Effector CD4-positive, alpha-beta T cell (primary cell): ENCODE results near the gene LMAN2.
A peak's percentile ranks its signal among the peaks of the same experiment; 100 is the strongest.
"Not testable (repeated sequence)": the region's sequence is repeated elsewhere in the genome, so short reads cannot be mapped to it uniquely, and the experiment has no call there.

Source experiments
- DNase-seq: peaks from one replicate; pipeline ENCODE4 v3.0.0-alpha.2; 2020

LMAN2 gene

DNA sequence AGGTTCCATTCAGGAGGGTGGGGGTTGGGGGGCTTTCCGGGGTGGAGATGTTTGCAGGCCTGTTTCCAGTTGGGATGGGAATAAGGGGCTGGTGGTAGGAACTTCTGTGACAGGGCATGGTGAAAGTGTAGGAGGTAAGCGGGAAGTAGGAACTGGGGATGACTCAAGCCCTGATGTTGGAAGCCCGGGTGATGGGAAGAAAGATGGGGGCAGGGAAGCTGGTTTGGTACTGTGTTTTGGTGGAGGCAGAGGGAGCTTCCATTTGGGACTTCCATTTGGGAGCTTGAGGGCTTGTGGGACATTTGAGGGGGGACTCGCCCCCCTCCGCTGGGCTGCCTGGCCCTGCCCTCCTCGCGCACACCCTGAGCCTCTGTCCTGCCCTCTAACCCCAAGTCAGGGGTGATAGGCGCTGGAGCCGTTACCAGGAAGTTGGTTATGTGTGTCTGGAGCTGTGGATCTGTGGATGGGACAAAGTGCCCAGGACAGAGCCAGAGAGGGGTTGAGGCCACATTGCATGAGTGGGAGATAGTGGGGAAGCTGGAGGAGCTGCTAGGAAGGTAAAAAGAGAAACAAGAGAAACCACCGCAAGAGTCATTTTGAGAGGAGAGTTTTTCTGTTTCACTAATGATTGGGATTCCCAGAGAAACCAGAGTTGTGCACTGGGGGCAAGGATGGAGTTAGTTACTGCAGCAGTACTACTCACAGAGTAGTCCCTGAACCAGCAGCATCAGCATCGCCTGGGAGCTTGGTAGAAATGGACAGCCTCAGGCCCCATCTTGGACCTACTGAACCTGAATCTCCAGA is 12.9 kb upstream of the LMAN2 start:
- no peak for DNase-seq

DNA sequence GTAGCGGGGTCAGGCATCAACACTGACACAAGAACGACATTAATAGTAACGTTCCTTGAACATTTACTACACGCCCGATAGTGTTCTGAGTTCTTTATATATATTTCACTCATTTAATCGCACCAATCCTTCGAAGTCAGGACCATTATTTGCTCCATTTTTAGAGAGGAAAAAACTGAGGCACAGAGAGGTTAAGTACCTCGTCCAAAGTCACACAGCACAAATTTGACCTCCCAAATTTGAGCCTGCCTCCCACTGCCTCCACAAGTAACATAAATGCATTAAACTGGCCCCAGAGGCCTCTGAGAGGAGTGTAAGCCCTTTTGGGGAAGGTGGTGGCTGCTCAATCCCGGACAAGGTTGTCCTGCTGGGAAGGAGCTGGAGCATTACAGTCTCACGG is 12.1 kb upstream of the LMAN2 start:
- no peak for DNase-seq

DNA sequence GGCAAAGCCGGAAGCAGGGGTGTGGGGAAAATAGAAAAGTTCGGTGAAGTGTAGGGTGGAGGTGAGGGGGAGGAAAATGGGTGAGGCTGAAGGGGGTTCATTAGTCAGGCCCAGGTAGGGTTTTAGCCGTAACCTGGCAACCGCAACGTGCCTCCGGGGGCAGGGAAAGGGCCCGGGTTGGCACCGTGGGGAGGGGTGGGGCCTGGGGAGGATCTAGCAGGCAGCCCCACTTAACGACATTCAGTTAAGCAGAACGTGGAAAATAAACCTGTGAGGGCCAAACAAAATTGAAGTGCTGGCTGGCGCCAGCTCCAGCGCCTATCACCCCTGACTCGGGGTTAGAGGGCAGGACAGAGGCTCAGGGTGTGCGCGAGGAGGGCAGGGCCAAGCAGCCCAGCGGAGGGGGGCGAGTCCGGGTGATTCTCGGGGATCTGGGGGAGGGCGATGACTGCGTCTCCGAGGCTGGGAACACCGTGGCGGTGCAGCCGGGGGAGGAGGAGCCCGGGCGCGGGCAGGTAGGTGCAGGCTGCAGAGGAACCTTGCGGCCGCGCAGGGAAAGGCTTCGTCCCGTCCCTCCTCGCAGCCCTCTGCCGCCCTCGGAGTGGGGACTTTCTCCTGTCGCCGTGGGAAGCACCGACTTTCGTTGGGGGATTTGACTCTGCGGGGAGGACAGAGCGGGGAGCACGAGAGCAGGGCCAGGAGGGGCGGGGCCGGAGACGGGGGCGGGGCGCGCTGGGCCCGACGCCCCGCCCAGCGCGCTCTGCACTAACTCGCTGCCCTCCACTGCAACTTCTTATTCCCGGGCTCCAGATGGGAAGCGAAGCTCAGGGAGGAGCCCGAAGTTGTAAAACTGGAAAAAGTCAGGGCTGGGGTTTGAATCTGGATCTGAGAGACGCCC is 11.4 kb upstream of the LMAN2 start:
- peak; percentile 71 for DNase-seq

DNA sequence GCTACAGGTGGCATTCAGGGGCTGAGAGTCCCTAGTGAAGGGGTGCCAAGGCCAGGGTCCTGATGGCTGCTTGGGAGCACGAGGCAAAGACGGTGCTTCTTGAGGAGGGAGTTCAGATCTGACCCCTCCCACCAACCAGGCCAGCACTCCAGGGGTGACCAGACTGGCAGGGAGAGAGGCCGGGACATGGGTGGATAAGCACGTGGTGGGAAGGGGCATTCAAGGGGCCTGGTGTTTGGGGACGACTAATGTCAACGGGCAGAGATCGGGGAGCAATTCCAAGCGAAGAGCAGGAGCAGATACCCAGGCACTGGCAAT is 10.8 kb upstream of the LMAN2 start:
- no peak for DNase-seq

DNA sequence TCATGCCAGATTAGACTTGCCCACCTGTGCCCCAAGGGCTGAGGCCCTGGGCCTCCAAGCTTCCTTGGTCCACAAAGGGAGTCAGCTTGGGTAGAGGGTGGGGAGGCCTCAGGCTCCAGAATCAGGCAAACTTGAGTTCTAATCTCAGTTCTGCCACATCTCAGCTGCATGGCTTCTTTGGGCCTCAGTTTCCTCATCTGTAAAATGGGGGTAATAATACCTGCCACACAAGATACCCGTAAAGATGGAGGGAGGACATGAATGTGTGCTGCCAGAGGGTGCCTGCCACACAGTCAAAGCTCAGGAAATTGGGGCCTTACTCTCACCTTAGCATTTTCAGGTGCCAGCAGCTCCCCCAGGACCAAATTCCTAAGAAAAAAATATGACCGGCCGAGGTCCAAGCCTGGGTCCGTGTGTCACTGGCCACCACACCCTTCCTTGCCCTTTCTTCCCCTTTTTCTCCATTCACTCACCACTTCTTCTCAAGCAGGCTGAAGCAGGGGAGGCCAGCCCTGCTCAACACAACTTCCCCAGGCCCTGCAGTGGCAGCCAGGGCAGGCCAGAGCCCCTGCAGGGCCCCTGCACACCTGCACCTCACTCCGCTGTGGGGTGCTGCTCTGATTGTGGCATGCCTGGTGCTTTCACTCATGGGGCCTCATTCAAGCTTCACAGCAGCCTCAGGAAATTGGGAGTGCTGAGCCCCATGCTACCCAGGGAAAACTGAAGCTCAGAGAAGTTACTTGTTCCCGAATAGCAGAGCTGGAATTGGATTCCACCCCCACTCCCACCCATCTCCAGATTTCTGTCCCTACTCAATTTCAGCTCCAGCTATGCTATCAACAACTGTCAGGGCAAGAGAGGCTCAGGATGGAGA is 10.2 kb upstream of the LMAN2 start:
- no peak for DNase-seq

DNA sequence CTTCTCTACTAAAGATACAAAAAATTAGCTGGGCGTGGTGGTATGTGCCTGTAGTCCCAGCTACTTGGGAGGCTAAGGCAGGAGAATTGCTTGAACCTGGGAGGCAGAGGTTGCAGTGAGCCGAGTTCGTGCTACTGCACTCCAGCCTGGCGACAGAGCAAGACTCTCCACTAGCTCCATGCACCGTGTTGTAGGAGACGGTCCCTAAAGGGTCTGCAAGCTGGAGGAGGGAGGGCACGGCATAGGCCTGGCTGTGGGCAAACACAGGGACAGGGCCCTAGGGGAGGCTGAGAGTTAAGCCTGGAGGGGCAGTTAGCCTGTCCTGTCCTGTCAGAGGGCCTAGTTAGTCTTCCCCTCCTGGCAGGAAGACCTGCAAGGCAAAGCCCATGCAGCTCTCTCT is 9.3 kb upstream of the LMAN2 start:
- DNase-seq = not testable (repeated sequence)

DNA sequence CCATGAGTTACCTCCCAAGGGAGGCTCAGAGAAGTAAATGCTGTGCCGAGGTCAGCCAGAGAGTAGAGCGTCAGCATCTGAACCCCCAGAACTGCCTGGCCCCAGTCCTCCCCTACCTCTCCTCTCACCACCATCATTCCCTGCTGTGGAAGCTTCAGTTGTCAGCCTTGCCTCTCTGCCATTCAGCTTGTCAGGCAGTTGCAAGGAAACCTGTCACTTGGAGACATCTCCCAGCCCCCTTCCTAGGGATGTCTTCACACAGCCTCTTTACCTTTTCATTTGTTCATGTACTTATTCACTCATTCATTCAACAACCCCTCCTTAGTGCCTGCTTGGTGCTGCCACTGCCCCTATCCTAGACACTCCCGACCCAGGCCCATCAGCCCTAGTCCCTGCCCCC is 8.4 kb upstream of the LMAN2 start:
- no peak for DNase-seq

DNA sequence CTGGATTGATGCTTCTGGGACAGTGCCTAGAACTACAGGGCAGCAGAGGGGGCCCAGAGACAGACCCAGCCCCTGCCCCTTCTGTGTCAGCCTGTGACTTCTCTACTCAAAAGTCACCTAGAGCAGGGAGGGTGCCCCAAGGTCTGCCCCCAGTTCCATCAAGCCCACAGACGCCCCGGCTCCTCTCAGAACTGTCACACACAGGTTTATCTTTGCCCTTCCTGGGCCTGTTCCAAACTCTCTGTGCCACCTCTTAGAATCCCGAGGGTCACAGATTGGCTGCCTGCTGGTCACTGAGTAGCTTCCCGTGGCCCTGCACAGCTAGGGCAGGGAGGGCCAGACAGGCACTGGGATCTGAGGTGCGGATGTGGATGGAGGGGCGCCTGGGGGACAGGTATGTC is 8.0 kb upstream of the LMAN2 start:
- DNase-seq = no peak

DNA sequence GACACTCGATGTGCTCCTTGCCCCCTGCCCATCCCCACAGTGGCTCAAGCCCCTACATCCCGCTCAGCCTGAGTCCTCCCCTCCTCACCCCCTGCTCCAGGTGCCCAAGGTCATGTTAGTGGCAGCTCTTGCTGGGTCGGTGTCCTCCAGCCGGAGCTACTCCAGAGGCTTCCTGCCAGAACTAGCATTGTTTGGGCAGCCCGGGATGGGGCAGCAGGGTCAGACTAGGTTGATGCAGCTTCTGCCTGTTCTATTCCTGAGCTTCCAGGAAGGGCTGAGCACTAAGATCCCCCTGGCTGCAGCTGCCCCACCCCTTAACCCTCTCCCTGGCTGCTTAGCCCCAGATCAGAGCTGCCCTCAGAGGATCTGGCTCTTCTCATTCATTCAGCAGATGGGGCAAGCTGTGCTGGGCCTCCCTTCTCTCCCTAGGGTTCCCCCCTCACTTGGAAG is 6.9 kb upstream of the LMAN2 start:
- no peak for DNase-seq

DNA sequence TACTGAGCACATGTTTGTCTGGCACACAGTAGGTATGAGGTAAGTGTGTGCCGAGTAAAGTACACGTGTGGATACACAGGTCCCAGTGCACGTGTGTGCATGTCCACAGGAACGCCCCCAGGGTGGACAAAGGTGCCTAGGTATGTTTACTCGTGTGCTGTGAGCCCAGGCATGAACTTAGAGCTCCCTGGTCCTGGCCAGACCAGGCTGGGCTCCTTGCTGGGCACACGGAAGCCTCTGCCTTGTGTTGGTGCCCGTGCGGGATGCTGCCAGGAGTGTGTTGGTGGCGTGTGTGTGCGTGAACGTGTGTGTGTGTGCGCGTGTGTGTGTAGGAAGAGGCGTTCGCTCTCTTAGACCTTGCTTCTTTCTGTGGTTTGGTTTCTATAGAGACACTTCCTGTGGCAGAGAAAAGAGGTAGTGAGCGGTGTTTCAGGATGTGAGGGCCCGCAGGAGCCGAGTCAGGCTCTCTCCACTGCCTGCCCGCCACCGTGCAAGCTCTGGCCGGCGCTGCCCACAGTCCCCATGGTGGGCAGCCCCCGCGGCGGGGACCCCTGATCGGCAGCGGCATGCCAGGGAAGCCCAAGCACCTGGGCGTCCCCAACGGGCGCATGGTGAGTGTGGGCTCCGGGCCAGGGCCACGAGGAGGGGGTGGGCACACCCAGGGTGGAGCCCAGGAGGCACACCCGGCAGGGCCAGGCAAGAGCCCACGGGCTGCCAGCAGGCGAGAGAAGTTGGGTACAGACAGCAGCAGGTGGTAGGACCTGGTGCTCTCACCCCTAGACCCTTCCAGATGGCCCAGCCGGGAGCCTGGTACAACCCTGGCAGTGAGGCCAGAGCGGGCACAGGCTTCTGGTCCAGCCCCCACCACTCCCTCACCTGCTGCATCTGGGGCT is 6.2 kb upstream of the LMAN2 start, which contains the start of gene RGS14:
Gene RGS14, plus strand, starts transcription at position 466 of the 893 bp plus-strand sequence. Its CDS starts 101 bp downstream, at position 567.
- peak; percentile 58 for DNase-seq

DNA sequence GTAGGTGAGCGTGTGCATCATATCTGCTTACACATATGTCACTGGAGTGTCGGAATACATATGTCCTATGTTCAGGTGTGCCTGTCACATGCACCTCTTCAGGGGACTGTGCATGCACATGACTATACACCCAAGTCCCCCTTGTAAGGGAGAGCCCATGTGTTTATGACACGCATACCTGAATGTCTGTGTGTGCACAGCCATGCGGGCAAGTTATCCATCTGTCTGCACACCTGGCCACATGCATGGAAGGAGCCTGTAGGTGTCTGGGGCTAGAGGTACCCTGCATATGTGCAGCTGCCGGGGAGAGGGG is 5.6 kb upstream of the LMAN2 start:
- no peak for DNase-seq

DNA sequence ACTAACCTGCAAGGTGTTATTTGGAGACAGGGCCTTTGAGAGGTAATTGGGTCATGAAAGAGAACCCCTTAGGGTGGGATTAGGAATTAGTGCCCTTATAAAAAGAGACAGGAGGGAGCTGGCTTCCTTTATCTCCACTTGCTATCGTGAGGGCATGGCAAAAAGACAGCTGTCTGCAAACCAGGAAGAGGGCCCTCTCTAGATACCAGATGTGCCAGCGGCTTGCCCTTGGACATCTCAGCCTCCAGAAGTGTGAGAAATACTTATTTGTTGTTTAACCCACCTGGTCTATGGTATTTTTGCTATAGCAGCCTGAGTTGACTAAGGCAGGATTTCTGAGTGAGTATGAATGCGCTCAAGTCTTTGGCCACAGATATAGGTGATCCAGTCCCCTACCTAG is 5.3 kb upstream of the LMAN2 start:
- no peak for DNase-seq

DNA sequence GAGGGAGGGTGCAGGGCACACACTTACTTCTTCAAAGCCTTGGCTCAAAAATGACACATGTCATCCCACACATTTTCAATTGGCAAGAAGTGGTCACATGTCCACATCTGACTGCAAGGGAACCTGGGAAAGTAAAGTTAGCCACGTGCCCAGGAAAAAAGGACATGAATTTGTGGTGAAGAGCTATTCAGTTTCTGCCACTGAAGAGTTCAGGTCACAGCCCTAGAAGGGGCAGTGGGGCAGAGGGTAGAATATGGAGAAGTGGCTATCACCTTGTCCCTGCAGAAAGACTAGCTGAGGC is 4.3 kb upstream of the LMAN2 start:
- no peak for DNase-seq

DNA sequence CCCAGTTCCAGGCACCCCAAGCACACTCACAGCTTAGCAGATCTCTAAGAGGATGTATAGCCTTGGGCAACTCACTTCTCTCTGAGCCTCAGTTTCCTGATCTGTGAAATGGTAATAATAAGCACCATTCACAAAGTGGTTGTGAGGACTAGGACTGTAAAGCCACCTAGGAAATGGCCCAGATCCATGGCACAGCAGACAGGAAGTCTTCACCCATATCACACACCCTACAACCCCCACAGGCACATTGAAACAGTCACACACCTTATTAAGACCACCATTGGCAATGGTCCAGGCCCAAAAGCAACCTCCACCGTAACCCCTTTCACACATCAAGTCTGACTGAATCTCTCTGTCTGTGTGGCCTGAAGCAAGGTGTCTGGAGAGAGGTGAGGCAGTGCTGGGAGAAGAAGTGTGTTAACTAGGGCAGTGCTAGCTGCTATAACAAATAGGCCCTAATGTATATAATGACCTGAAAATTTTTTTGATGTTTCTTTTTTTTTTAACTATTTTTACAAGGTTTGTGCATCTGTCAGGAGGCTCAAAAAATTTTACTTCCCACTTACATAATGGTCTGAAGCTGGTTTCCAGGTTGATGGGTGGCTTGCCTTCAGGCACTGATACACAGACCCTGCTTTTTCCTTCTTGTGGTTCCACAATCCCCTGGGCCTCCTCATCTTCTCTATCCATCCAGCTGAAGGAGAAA is 3.8 kb upstream of the LMAN2 start:
- DNase-seq = no peak

DNA sequence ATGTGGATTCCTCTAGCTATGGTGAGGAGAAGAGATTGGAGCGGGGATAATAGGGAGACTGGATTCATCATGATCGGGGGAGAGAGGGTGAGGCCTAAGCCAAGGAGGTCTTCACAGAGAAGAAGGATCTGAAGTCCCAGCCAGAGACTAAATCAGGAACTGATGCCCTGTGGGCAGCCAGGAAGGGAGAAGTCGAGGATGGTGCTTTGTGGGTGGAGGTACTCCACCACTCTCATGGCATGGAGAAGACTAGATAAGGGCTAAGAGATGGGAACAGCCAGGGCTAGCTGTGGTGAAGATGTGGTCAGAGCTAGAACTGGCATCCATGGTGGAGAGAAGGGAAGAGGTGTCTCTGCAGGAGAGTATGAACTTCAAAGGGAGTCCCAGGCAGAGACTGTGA is 3.2 kb upstream of the LMAN2 start:
- DNase-seq = no peak

DNA sequence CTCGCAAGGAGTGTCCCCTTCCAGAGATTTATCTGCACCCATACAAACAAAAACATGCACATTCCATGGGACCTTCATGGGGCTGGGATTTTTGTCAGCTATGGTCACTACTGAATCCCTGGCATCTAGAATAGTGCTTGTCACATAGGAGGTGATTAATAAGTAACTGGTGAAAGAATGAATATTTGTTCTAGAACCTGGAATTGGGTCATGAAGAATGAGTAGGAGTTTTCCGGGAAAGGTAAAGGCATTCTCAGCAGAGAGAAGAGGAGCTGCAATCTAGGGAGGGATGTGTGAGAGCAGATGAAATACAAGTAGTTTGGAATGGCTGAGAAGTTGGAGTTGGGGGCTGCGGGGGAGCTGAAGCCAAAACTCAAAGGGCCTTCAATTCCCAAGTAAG is 2.8 kb upstream of the LMAN2 start:
- DNase-seq = no peak

DNA sequence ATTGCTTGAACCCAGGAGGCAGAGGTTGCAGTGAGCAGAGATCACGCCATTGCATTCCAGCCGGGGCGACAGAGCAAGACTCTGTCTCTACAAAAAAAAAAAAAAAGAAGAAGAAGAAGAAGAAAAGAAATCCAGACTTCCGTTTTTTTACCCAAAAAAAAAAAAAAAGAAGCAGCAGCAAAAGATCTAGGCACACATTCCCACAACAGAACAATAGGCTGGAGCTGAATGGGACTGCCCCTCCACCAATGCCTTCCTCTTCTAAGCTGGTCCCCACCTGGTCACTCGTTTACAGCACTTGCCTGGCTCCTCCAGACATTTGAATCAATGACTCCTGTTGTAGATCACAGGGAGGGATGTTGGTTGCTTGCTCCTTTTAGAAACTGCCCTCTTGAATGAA is 1.6 kb upstream of the LMAN2 start:
- DNase-seq = no peak

DNA sequence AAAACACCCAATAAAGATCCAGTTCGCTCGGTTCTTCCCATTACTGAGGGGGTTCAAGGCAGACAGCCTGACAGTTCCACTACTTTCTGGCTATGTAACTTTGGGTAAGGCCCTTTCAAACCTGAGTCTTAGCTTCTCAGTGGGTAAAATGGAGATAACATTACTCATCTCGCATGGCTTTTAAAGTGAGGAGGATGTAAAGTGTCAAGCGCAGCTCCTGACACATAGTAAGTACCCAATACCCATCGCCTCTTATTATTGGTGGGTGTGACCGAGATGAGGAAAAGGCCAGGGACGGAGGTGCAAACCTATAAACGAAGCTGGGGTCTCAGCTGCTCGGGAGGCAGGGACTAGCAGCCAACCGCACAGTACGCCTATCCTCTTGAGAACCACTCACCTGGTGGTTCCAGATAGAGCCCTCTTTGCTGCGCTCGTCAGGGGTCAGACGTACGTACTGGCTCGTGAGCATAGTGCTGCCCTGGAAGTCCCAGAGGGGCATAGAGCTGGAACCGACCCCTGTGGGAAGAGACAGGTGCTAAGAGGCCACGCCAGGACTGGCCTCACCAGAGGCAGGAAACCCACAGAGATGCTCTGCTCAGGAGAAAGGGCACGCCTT is 584 bp downstream of the LMAN2 start:
- no peak for DNase-seq

DNA sequence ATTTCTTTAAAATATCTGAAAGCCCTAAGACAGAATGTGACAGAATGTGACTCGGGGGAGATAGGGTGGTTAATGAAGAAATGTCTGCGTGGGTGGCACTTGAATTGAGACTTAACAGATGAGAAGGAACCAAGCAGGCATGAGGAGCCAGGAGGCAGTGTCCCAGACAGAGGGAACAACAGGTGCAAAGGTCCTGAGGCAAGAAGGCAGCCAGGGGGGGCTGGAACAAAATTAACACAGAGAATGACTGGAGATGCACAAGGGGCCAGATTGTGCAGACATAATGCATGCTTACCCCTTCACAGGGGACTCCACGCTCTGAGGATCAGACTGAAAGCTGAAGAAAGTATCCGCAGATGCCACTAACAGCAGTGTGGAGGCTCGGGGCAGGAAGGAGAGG is 1.7 kb downstream of the LMAN2 start:
- DNase-seq = no peak

DNA sequence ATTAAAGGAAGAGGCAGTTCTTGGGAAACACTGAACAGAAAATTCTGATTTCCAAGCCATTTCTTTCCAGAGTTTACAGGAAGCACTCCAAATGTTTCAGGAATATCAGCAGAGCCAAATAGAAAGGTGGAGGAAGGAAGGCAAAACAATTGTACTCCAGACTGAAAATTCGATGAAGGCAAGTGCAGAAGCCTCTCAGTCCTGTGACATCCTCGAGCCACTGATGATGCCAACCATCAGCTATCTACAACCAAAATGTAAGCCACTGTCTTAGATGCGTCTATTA is 2.2 kb downstream of the LMAN2 start:
- no peak for DNase-seq

DNA sequence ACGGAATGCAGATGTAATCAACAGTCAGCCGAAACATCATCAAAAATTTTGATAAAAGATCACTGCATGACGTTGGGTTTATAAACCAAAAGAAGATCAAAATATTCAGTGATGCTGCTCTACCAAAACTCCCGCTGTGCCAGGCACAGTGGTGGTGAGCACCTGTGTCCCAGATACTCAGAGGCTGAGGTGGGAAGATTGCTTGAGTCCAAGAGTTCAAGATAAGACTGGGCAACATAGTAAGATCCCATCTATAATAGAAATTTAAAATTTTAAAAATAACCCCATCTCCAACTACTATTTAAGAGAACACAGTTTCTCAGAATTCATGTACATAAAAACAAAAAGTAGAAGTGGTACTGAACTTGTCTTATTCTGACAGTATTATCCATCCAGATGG is 3.8 kb downstream of the LMAN2 start:
- no peak for DNase-seq

DNA sequence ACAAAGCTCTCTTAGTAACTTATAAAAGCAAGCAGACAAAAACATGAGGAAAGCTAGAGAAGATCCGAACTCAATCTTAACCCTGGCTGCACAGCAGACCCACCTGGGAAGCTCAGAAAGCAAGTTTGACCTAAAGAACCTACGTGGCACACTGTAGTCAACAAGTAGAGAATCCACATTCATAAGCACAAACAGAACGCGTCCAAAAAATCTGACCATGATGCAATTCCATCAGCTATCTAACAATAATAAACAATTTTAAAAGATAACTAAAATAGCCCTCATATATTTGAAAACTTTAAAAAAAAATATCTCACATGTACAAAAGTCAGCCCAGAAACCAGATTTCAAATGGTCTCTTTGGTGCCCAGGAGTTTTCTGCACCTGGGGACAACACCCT is 4.6 kb downstream of the LMAN2 start:
- no peak for DNase-seq
